NT2/D1 (cell line): ENCODE results near the gene ADGRD2.

Experiments
- SUZ12 ChIP-seq: IDR thresholded peaks from 2 replicates; pipeline ENCODE4 v1.6.1; 2011; ENCODE audit not compliant: insufficient read length, insufficient read depth; ENCODE audit errors: extremely low read depth
- YY1 ChIP-seq: IDR thresholded peaks from 2 replicates; pipeline ENCODE4 v1.6.1; 2011; ENCODE audit not compliant: insufficient read length, insufficient read depth
- ZNF274 ChIP-seq: IDR thresholded peaks from 2 replicates; pipeline ENCODE4 v1.6.1; 2011; ENCODE audit warnings: mild to moderate bottlenecking, low read depth, low read length

DNA sequence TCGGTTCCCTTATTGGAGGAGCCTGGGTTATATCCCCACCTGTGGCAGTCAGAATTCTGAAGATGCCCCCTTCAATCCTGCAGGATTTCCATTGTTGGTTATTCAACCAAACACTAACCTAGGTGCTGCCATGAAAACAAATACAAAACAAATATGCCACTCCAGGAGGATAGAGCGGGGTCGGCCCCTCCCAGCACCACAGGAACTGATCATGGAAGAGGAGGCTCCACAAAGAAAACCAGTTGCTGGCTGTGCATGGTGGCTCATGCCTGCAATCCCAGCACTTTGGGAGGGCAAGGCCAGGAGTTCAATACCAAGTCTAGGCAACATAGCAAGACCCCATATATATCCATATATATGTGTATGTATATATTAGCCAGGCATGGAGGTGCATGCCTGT, 13.2 kb upstream of the ADGRD2 start:
- TF ChIP-seq SUZ12 (no peak), YY1 (no peak), ZNF274 (no peak)
